CD14-positive monocyte (primary cell): ENCODE measurements around the gene CDC123. TPM values are rescaled to one million over a fixed set of nuclear protein-coding genes. Genes with fewer than 3 reads are reported as not detected.

Source experiments
- DNase-seq, 3 donors: peaks; one replicate each; pipeline ENCODE4 v3.0.0-alpha.2; 2011 to 2022
- H2AFZ ChIP-seq: 2 replicates; pipeline ENCODE4 v1.6.0; 2012; ENCODE audit warnings: mild to moderate bottlenecking, low read depth, low read length, inconsistent platforms; ENCODE audit not compliant: insufficient read depth, poor library complexity, severe bottlenecking
- H3K27ac ChIP-seq, 2 donors: 1 replicate in 1 of 2; 2 replicates in 1 of 2; pipeline ENCODE4 v1.5.1; 2012 to 2013; ENCODE audit warnings: low read length in 2 of 2, control low read depth in 1 of 2, inconsistent platforms in 1 of 2, low read depth in 1 of 2, mild to moderate bottlenecking in 1 of 2
- H3K27me3 ChIP-seq, 2 donors: one replicate each; pipeline versions ENCODE4 v1.6.0 to v1.6.1; 2011 to 2013; ENCODE audit warnings: low read length in 2 of 2; ENCODE audit not compliant: control insufficient read depth in 2 of 2, insufficient read depth in 2 of 2
- H3K36me3 ChIP-seq, 2 donors: replicated peaks in 1 of 2; 1 replicate in 1 of 2; 2 replicates in 1 of 2; pipeline versions ENCODE4 v1.5.1 to v1.6.1; 2012 to 2013; ENCODE audit warnings: low read length in 2 of 2, control low read depth in 1 of 2, inconsistent platforms in 1 of 2, mild to moderate bottlenecking in 1 of 2; ENCODE audit not compliant: insufficient read depth in 2 of 2, control insufficient read depth in 1 of 2
- H3K4me1 ChIP-seq, 2 donors: 1 replicate in 1 of 2; 2 replicates in 1 of 2; pipeline versions ENCODE4 v1.5.1 to v1.6.1; 2012 to 2013; ENCODE audit warnings: low read length in 2 of 2, control low read depth in 1 of 2, inconsistent platforms in 1 of 2, mild to moderate bottlenecking in 1 of 2, moderate library complexity in 1 of 2; ENCODE audit not compliant: insufficient read depth in 2 of 2, control insufficient read depth in 1 of 2
- H3K4me2 ChIP-seq: replicated peaks from 2 replicates; pipeline ENCODE3; 2012; ENCODE audit warnings: low read length, moderate library complexity, mild to moderate bottlenecking; ENCODE audit not compliant: poor library complexity, severe bottlenecking; ENCODE audit errors: extremely low read depth
- H3K4me3 ChIP-seq, 3 experiments: fragments of 200-600 bp in 1 of 3; sonication (generic) in 1 of 3; replicated peaks in 1 of 3; 1 replicate in 2 of 3; 2 replicates in 1 of 3; pipeline ENCODE4 v1.5.1; 2011 to 2013; ENCODE audit warnings: low read length in 3 of 3, mild to moderate bottlenecking in 3 of 3, control low read depth in 2 of 3, low read depth in 2 of 3, inconsistent platforms in 1 of 3, moderate library complexity in 1 of 3
- H3K79me2 ChIP-seq: 2 replicates; pipeline ENCODE4 v1.6.0; 2012; ENCODE audit warnings: mild to moderate bottlenecking, control low read depth, inconsistent platforms, low read length, moderate library complexity; ENCODE audit not compliant: insufficient read depth
- H3K9ac ChIP-seq: 2 replicates; pipeline ENCODE4 v1.6.0; 2017; ENCODE audit warnings: low read length, mild to moderate bottlenecking; ENCODE audit not compliant: insufficient read depth, poor library complexity, severe bottlenecking
- H3K9me3 ChIP-seq, 2 donors: replicated peaks in 1 of 2; 1 replicate in 1 of 2; 2 replicates in 1 of 2; pipeline versions ENCODE4 v1.5.1 to v1.6.1; 2012 to 2013; ENCODE audit warnings: low read length in 2 of 2, control low read depth in 1 of 2; ENCODE audit not compliant: control insufficient read depth in 1 of 2, insufficient read depth in 1 of 2
- H4K20me1 ChIP-seq: 2 replicates; pipeline ENCODE4 v1.6.0; 2012; ENCODE audit warnings: mild to moderate bottlenecking, low read length, control low read depth, moderate library complexity; ENCODE audit not compliant: insufficient read depth
- H3K27ac Mint-ChIP-seq, 7 donors: one replicate each; pipeline ENCODE4 v1.8.0; 2020; ENCODE audit warnings: mild to moderate bottlenecking in 7 of 7, mixed read lengths in 7 of 7, moderate library complexity in 6 of 7, inconsistent platforms in 2 of 7
- H3K27me3 Mint-ChIP-seq, 3 donors: one replicate each; pipeline ENCODE4 v1.8.0; 2021 to 2022; ENCODE audit warnings: low read depth in 3 of 3, mild to moderate bottlenecking in 3 of 3, mixed read lengths in 3 of 3, moderate library complexity in 3 of 3, inconsistent platforms in 1 of 3
- H3K36me3 Mint-ChIP-seq, 2 donors: one replicate each; pipeline ENCODE4 v1.8.0; 2020; ENCODE audit warnings: mixed read lengths in 2 of 2, inconsistent platforms in 1 of 2, mild to moderate bottlenecking in 1 of 2
- H3K4me1 Mint-ChIP-seq: one replicate; pipeline ENCODE4 v1.8.0; 2020; ENCODE audit warnings: mild to moderate bottlenecking, mixed read lengths
- H3K4me3 Mint-ChIP-seq, 2 donors: one replicate each; pipeline ENCODE4 v1.8.0; 2020; ENCODE audit warnings: mild to moderate bottlenecking in 2 of 2, mixed read lengths in 2 of 2, moderate library complexity in 1 of 2
- H3K9me3 Mint-ChIP-seq, 7 donors: one replicate each; pipeline ENCODE4 v1.8.0; 2020 to 2022; ENCODE audit warnings: mixed read lengths in 7 of 7, mild to moderate bottlenecking in 6 of 7, moderate library complexity in 6 of 7, inconsistent platforms in 2 of 7
- CTCF ChIP-seq: fragments of 200-600 bp; IDR thresholded peaks from one replicate; pipeline ENCODE4 v1.8.0; 2022; ENCODE audit warnings: antibody characterized with exemption, mild to moderate bottlenecking
- WGBS: methylation state at CpG from one replicate; pipeline ENCODE4 v1.1.5; 2013; ENCODE audit warnings: missing lambda C conversion rate; ENCODE audit not compliant: insufficient coverage; 5-methylcytosine and 5-hydroxymethylcytosine counted together
- intact Hi-C, 2 donors: fragments of 100-400 bp; cut with micrococcal nuclease; formaldehyde crosslinking; loops; one replicate each; pipeline versions ENCODE4 v1.15.0 to v1.15.1; 2023
- polyA plus RNA-seq, 3 donors: library from polyadenylated mRNA; depleted of rRNA in 1 of 3; unstranded in 2 of 3; stranded (reverse) in 1 of 3; fragments of 300-500 nt in 2 of 3; fragments of >200 nt in 1 of 3; fragmentation: Illumina TruSeq in 2 of 3; gene quantifications; 1 replicate in 2 of 3; 2 replicates in 1 of 3; pipeline ENCODE4 v1.2.3, GENCODE V29; 2012 to 2021

Gene CDC123
- polyA plus RNA-seq, 3 donors, result 38.2 to 78.7 (median 76.0) TPM

GRCh38 chr10:12241810-12242529 is 46.0 kb downstream of the CDC123 start:
- H3K4me3 ChIP-seq, result no peak overlapping the region
- peaks cover 8% of the 10 kb centered on the region for H4K20me1 ChIP-seq
- no peaks in the 10 kb centered on the region for H3K9me3 ChIP-seq
- WGBS, result 59% methylated on average over 17 of the region's 19 CpGs
- peaks cover 5% of the 10 kb centered on the region for H3K79me2 ChIP-seq
- DNase-seq, result peak in 1 of 3 donors; percentile 43
- peak overlapping the region; percentile 5 to 82 (median 71) for H3K27ac Mint-ChIP-seq
- no peak for TF ChIP-seq CTCF
- peaks cover 56 to 78% of the 10 kb centered on the region in 2 donors for H3K36me3 Mint-ChIP-seq
- H3K4me3 Mint-ChIP-seq, result no peak overlapping the region
- peaks cover 40% of the 10 kb centered on the region for H3K4me1 Mint-ChIP-seq
- H3K27me3 Mint-ChIP-seq, result no peaks in the 10 kb centered on the region
- peaks cover 52 to 74% of the 10 kb centered on the region in 2 donors for H3K36me3 ChIP-seq
- H3K9ac ChIP-seq, result no peak overlapping the region
- no peaks in the 10 kb centered on the region for H3K9me3 Mint-ChIP-seq
- no peak overlapping the region for H2AFZ ChIP-seq
- H3K4me1 ChIP-seq, result peaks cover 28 to 38% of the 10 kb centered on the region in 2 donors
- H3K27ac ChIP-seq, result peak overlapping the region in 1 of 2 donors; percentile 45
- no peaks in the 10 kb centered on the region for H3K27me3 ChIP-seq
- intact Hi-C loops, result no loop called here
- H3K4me2 ChIP-seq, result no peak overlapping the region

- H3K36me3 ChIP-seq, result peaks cover 48 to 73% of the 10 kb centered on the region in 2 donors
- H3K4me3 Mint-ChIP-seq, result no peak overlapping the region
- peaks cover 8% of the 10 kb centered on the region for H4K20me1 ChIP-seq
- H3K9me3 Mint-ChIP-seq, result no peaks in the 10 kb centered on the region
- H3K36me3 Mint-ChIP-seq, result peaks cover 47 to 81% of the 10 kb centered on the region in 2 donors
- H3K9ac ChIP-seq, result no peak overlapping the region
- DNase-seq, result peak; percentile 35 to 50 (median 44)
- peaks cover 5% of the 10 kb centered on the region for H3K79me2 ChIP-seq
- H3K27me3 Mint-ChIP-seq, result no peaks in the 10 kb centered on the region
- intact Hi-C loops, result no loop called here
- H2AFZ ChIP-seq, result no peak overlapping the region
- H3K27ac ChIP-seq, result peak overlapping the region in 1 of 2 donors; percentile 45
- H3K27ac Mint-ChIP-seq, result peak overlapping the region in 5 of 7 donors; percentile 31 to 70 (median 43)
- no peaks in the 10 kb centered on the region for H3K9me3 ChIP-seq
- no peak overlapping the region for H3K4me2 ChIP-seq
- peaks cover 35% of the 10 kb centered on the region for H3K4me1 Mint-ChIP-seq
- 63% methylated on average over 15 of the region's 18 CpGs for WGBS
- no peaks in the 10 kb centered on the region for H3K27me3 ChIP-seq
- no peak overlapping the region for H3K4me3 ChIP-seq
- no peak for TF ChIP-seq CTCF
- H3K4me1 ChIP-seq, result peaks cover 28 to 38% of the 10 kb centered on the region in 2 donors
Measured at GRCh38 chr10:12243864-12244620, 48.1 kb downstream of the CDC123 start.
